VCaP (cell line): Measurements from ENCODE around the gene TNFRSF1B.

Experiments
- H3K27ac ChIP-seq: fragments of 450-650 bp; 2 replicates; pipeline ENCODE4 v1.5.1; 2017
- TF ChIP-seq, protein P1 (sequence below): fragments of 450-650 bp; conservative IDR thresholded peaks from 2 replicates; pipeline ENCODE4 v1.5.1; 2017; ENCODE audit warnings: mild to moderate bottlenecking, moderate library complexity

The TNFRSF1B gene

DNA sequence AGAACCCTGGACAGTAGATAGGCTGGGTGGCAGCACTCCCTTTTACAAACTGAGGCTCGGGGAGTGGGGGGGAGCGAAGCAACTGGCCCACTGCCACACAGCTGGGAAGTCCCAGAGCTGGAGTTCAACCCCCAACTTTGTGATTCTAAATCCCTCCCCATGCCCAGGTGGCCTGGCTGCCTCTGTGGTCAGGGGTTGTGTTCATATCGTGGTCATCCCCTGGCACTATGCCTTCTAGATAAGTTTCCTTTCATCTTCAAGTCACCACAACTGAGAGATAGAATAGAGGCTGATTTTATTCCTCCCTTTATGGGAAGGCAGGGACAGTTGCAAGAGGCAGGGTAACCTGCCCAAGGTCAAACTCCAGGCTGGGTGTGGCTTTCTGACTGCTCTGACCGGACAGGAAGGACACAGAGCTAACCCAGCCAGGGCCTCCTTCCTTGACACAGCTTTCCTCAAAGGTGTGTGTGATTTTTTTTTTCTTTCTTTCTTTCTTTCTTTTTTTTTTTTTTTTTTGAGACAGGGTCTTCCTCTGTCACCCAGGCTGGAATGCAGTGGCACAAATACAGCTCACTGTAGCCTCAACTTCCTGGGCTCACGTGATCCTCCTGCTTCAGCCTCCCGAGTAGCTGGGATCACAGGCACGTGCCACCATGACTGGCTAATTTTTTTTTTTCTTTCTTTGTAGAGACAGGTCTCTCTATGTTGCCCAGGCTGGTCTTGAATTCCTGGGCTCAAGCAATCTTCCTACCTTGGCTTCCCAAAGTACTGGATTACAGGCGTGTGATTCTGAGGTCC lies 18.4 kb upstream of the TNFRSF1B start:
- TF ChIP-seq, protein P1, sequence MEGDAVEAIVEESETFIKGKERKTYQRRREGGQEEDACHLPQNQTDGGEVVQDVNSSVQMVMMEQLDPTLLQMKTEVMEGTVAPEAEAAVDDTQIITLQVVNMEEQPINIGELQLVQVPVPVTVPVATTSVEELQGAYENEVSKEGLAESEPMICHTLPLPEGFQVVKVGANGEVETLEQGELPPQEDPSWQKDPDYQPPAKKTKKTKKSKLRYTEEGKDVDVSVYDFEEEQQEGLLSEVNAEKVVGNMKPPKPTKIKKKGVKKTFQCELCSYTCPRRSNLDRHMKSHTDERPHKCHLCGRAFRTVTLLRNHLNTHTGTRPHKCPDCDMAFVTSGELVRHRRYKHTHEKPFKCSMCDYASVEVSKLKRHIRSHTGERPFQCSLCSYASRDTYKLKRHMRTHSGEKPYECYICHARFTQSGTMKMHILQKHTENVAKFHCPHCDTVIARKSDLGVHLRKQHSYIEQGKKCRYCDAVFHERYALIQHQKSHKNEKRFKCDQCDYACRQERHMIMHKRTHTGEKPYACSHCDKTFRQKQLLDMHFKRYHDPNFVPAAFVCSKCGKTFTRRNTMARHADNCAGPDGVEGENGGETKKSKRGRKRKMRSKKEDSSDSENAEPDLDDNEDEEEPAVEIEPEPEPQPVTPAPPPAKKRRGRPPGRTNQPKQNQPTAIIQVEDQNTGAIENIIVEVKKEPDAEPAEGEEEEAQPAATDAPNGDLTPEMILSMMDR = no peak

DNA sequence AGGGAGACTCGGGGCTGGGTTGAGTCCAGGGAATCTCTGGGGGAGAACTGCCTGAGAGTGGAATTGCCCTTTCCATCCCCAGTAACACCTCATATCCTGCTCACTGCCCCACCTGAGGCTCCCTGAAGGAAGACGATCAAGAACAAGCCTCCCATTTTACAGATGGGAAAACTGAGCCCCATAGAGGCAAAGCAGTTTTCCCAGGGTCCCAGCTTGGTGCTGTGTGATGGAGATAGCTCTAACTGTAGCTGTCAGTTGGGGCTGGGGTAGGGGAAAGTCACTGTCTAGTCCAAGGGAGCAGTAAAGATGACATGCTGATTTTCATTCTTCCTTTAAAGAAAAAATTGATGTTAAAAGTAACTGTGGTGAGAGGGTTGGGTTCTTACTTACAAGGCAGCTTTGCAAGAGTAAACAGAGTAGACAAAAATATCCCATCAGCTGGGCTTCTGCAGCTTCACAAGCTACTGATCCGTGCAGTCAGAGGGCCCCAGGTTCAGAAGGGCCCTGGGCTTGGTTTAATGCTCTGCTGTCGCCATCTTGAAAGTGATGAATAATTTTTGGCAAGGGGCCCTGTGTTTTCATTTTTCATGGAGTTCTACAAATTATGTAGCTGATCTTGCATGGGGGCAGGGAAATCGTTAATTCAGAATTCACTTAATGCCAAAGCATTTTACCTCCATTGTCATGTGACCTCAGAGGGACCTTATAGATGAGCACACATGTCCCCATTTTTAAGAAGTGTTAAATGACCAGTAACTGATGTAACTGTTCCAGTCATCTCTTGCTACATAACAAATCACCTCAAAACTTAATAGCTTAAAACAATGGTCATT lies 17.6 kb upstream of the TNFRSF1B start:
- TF ChIP-seq, protein P1 = no peak
- H3K27ac ChIP-seq = no peak overlapping the region

More for the DNA sequence above, 18.4 kb upstream of the TNFRSF1B start:
- H3K27ac ChIP-seq = no peak overlapping the region

DNA sequence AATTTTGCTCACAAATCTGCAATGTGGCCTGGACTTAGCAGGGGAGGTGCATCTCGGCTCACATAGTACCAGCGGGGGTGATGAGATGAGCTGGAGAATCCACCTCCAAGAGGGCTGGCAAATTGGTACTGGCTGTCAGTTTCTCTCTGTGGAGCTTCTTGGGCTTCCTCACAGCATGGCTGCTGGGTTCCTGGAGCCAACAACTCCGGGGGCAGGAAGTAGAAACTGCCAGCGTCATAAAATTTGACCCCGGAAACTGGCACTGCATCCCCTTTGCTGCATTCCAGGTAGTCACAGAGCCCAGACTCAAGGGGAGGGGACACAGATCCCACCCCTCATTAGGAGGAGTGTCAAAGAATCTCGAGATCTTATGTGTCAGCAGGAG lies 17.0 kb upstream of the TNFRSF1B start:
- H3K27ac ChIP-seq = no peak overlapping the region

DNA sequence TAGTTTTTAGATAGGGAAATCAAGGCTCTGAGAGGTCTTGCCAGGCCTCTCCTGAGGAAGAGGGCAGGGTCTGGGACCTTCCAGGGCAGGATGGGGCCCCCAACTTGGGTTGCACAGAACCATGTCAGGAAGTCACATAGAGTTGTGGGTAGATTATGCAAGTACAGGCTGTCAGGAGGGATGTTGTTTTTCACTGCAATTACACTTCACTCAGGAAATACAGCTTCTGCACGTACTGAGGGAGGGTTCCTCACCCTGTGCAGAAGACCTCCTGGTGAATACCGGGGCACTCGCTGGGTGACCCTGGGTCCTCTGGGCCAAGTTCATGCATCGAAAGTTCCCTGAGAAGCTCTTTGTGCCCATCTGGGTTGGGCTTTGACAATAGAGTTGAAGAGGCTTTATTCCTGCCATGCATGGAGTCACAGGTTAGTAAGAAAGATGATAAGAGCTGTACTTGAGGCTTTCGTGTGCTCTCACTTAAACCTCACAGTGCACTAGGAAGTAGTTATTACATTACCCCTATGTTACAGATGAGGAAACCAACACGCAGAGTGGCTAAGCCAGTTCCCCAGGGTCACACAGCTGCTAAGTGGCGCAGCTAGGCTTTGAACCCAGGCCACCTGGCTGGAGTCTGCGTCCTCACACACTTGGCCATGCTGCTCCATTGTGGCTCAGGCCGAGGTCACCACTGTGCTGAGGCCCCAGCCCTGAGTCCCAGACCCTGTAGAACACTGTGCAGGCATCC lies 16.2 kb upstream of the TNFRSF1B start:
- TF ChIP-seq, protein P1 = no peak
- no peak overlapping the region for H3K27ac ChIP-seq

More for the DNA sequence above, 17.0 kb upstream of the TNFRSF1B start:
- TF ChIP-seq, protein P1 = no peak

DNA sequence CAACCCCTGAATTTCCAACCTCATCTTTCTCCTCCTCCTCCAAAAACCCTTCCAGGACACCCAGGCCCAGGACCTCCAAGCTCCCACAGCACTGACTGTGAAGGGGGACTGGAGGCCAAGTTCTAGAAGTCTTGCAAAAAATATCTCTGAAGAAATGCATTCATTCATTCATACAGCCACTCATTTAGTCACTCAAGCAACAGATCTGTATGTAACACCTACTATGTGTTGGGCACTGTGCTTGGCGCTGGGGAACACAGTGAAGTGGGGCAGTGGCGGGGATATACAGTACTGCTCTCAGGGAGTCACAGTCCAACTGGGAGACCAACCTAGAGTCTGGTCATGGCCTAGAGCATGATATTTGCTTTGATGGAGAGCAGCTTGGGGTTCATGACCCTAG lies 15.3 kb upstream of the TNFRSF1B start:
- TF ChIP-seq, protein P1 = no peak
- H3K27ac ChIP-seq = no peak overlapping the region

DNA sequence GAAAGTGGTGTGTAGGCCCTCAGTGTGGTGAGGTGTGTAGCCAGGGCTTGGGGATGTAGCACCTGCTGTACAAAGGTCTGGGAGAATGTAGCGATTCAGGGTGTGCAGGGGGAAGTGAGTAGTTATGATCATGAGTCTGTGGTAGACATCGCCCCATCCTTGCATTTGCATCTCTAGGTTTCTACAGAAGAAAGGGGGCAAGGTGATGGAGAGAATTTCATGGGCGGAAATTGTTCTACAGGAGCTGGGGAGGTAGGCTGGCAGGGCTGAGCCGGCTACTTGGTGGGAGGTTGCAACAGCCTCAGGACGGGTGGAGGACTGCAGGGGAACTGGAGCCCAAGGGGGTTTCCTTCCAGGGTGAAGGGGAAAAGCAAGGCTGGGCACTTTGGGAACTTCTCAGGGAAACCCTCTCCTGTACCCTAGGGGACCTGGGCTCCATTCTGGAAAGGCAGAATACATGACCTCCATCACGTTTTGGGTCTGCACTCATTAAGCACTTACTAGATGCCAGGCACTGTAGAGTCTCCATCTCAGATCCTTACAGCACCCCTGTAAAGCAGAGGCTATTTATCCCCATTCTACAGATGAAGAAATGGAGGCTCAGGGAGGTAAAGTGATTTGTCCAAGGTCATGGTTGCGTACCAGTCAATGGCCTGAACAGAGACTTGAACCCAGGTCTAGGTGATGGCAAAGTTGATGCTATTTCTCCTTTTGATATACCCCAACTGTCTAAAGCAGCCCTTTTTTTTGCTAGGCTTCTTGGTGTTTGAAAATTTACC lies 14.5 kb upstream of the TNFRSF1B start:
- TF ChIP-seq, protein P1 = no peak
- H3K27ac ChIP-seq = no peak overlapping the region
